ENCODE data around the gene BACH2.

DNA sequence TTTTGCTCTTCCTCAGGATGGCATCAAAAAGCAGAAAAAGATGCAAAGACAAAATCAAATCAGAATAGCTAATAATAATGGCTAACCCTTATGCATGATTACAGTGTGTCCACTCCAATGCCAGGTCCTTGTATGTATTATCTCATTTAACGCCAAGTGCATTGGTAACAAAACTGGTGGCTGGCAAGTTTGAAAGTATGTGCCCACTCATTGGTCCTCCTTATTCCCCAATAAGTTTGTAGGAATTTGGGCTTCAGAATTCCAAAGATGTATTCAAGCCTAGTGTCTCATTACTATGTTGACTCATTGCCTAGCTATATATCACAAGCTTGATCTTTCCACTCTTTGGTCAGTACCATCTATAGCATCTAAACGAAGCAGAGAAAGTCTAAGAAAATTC, 205.8 kb downstream of the BACH2 start:
- TF ChIP-seq EZH2phosphoT487 (IDR thresholded peaks at IDR 0.05) = no peak
- TF ChIP-seq, protein P1, sequence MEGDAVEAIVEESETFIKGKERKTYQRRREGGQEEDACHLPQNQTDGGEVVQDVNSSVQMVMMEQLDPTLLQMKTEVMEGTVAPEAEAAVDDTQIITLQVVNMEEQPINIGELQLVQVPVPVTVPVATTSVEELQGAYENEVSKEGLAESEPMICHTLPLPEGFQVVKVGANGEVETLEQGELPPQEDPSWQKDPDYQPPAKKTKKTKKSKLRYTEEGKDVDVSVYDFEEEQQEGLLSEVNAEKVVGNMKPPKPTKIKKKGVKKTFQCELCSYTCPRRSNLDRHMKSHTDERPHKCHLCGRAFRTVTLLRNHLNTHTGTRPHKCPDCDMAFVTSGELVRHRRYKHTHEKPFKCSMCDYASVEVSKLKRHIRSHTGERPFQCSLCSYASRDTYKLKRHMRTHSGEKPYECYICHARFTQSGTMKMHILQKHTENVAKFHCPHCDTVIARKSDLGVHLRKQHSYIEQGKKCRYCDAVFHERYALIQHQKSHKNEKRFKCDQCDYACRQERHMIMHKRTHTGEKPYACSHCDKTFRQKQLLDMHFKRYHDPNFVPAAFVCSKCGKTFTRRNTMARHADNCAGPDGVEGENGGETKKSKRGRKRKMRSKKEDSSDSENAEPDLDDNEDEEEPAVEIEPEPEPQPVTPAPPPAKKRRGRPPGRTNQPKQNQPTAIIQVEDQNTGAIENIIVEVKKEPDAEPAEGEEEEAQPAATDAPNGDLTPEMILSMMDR (IDR thresholded peaks at IDR 0.05) = no peak
- no peak for TF ChIP-seq EZH2 (IDR thresholded peaks at IDR 0.05)

Measured in neural progenitor cell (in vitro differentiated cells).